Keratinocyte (primary cell): ENCODE results near the gene SYNE4. TPM values are rescaled to one million over a fixed set of nuclear protein-coding genes. Genes with fewer than 3 reads are reported as not detected.

Experiments used
- DNase-seq: peaks from one replicate; pipeline ENCODE4 v3.0.0-alpha.2; 2011; ENCODE audit warnings: low read depth, missing footprints, low spot score
- FAIRE-seq: peaks from 2 replicates; lab custom pipeline; 2011; peaks lifted over from hg19 to GRCh38; lab: Jason Lieb, UNC
- H2AFZ ChIP-seq: 2 replicates; pipeline ENCODE4 v1.6.0; 2012; ENCODE audit warnings: low read length, control low read depth, inconsistent platforms; ENCODE audit not compliant: control insufficient read depth
- H3K27ac ChIP-seq: 2 replicates; pipeline ENCODE4 v1.5.1; 2011; ENCODE audit warnings: low read length; ENCODE audit not compliant: control insufficient read depth, insufficient read depth
- H3K27me3 ChIP-seq: 3 replicates; pipeline ENCODE4 v1.6.0; 2011; ENCODE audit warnings: low read length; ENCODE audit not compliant: control insufficient read depth, insufficient read depth; ENCODE audit errors: extremely low read depth
- H3K36me3 ChIP-seq, 2 experiments: 2 replicates in 1 of 2; 3 replicates in 1 of 2; pipeline ENCODE4 v1.5.1; 2011; ENCODE audit warnings: low read length in 2 of 2, mild to moderate bottlenecking in 1 of 2; ENCODE audit not compliant: control insufficient read depth in 2 of 2, insufficient read depth in 2 of 2; ENCODE audit errors: extremely low read depth in 1 of 2
- H3K4me1 ChIP-seq: 3 replicates; pipeline ENCODE4 v1.5.1; 2011; ENCODE audit warnings: low read length; ENCODE audit not compliant: control insufficient read depth, insufficient read depth; ENCODE audit errors: extremely low read depth
- H3K4me2 ChIP-seq: 3 replicates; pipeline ENCODE4 v1.6.0; 2011; ENCODE audit warnings: low read depth, low read length; ENCODE audit not compliant: control insufficient read depth, insufficient read depth; ENCODE audit errors: extremely low read depth
- H3K4me3 ChIP-seq, 3 experiments: fragments of 200-600 bp in 1 of 3; sonication (generic) in 1 of 3; 2 replicates in 2 of 3; 3 replicates in 1 of 3; pipeline ENCODE4 v1.5.1; 2011 to 2016; ENCODE audit warnings: low read length in 3 of 3, mild to moderate bottlenecking in 3 of 3, control low read depth in 2 of 3, inconsistent platforms in 1 of 3, low read depth in 1 of 3, mixed read lengths in 1 of 3, mixed run types in 1 of 3, moderate library complexity in 1 of 3; ENCODE audit not compliant: control insufficient read depth in 2 of 3, insufficient read depth in 2 of 3; ENCODE audit errors: extremely low read depth in 1 of 3
- H3K79me2 ChIP-seq: 2 replicates; pipeline ENCODE4 v1.6.0; 2012; ENCODE audit warnings: low read length; ENCODE audit not compliant: control insufficient read depth, insufficient read depth
- H3K9ac ChIP-seq: 3 replicates; pipeline ENCODE4 v1.6.0; 2011; ENCODE audit warnings: low read length; ENCODE audit not compliant: control insufficient read depth, insufficient read depth; ENCODE audit errors: extremely low read depth
- H3K9me1 ChIP-seq: 3 replicates; pipeline ENCODE4 v1.6.0; 2011; ENCODE audit warnings: low read length; ENCODE audit not compliant: control insufficient read depth, insufficient read depth; ENCODE audit errors: extremely low read depth
- H3K9me3 ChIP-seq: 2 replicates; pipeline ENCODE4 v1.5.1; 2012; ENCODE audit warnings: low read depth, low read length; ENCODE audit not compliant: control insufficient read depth
- H4K20me1 ChIP-seq: 3 replicates; pipeline ENCODE4 v1.6.0; 2011; ENCODE audit warnings: low read length; ENCODE audit not compliant: control insufficient read depth, insufficient read depth; ENCODE audit errors: extremely low read depth
- EZH2 ChIP-seq: IDR thresholded peaks from one replicate; pipeline ENCODE4 v1.6.1; 2012; ENCODE audit warnings: inconsistent platforms, mild to moderate bottlenecking, low read length, moderate library complexity
- dilution Hi-C: fragments of 300-500 bp; cut with MboI; formaldehyde crosslinking; loops from one replicate; pipeline ENCODE4 v1.7.0; 2020; ENCODE audit warnings: low sequenced_read_pairs; ENCODE audit not compliant: extremely low pct_ligation_motif_present
- polyA plus RNA-seq, 5 experiments: library from polyadenylated mRNA; depleted of rRNA in 3 of 5; stranded (reverse) in 3 of 5; stranded (forward) in 1 of 5; unstranded in 1 of 5; fragments of >200 nt; gene quantifications; 1 replicate in 1 of 5; 2 replicates in 3 of 5; 3 replicates in 1 of 5; pipeline versions ENCODE4 v1.2.1 to v1.2.3, GENCODE V29; 2011 to 2012; ENCODE audit warnings: missing spikeins in 2 of 5, low read depth in 1 of 5, low replicate concordance in 1 of 5
- TF ChIP-seq, protein P1 (sequence below), 3 experiments: IDR thresholded peaks in 1 of 3; conservative IDR thresholded peaks in 1 of 3; optimal IDR thresholded peaks in 1 of 3; 2 replicates in 2 of 3; 3 replicates in 1 of 3; pipeline versions ENCODE3 to v1.5.1; 2011; ENCODE audit warnings: low read length in 3 of 3, mild to moderate bottlenecking in 3 of 3, moderate library complexity in 2 of 3, control low read depth in 1 of 3, inconsistent platforms in 1 of 3; ENCODE audit not compliant: insufficient read depth in 2 of 3; ENCODE audit errors: extremely low read depth in 1 of 3

SYNE4 gene
- polyA plus RNA-seq, 1 donor (not counting 4 experiments of a cell fraction or from before 2014, with no cell fraction given) = 0.28 TPM

DNA sequence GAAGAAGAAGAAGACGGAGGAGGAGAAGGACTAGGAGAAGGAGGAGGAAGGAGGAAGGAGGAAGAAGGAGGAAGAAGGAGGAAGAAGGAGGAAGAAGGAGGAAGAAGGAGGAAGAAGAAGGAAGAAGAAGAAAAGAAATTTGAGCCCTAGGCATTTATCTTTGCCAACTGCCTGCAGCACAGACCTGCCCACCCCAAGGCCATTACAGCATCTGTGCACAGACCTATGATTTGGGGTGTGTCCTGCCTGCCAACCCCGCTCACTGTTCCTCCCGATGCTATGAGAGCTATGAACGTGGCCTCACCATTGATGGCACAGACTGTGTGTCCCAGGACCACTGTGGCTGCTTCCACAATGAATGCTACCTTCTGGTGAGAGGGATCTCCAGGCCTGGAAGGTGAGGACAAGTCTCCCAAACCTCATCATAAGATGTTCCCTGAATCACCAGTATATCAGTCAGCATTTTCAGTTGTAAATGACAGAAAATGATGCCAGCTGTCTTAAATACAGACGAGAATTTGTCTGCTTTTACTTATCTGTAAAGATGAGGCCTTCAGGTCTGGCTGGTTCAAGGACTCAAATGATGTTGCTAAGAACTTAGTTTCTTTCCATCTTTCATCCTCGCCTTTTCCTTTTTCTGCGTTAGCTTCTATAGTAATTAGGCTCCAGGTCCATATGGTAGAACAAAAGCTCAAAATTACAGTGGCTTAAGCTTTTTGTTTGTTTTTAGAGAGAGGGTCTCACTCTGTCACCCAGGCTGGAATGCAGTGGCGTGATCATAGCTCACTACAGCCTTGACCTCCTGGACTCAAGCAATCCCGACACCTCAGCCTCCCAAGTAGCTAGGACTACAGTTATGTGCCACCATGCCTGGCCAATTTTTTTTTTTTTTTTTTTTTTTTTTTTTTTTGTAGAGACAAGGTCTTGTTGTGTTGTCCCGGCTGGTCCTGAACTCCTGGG lies 17.6 kb downstream of the SYNE4 start:
- H3K4me1 ChIP-seq = peaks cover 18% of the 10 kb centered on the region
- TF ChIP-seq, protein P1, sequence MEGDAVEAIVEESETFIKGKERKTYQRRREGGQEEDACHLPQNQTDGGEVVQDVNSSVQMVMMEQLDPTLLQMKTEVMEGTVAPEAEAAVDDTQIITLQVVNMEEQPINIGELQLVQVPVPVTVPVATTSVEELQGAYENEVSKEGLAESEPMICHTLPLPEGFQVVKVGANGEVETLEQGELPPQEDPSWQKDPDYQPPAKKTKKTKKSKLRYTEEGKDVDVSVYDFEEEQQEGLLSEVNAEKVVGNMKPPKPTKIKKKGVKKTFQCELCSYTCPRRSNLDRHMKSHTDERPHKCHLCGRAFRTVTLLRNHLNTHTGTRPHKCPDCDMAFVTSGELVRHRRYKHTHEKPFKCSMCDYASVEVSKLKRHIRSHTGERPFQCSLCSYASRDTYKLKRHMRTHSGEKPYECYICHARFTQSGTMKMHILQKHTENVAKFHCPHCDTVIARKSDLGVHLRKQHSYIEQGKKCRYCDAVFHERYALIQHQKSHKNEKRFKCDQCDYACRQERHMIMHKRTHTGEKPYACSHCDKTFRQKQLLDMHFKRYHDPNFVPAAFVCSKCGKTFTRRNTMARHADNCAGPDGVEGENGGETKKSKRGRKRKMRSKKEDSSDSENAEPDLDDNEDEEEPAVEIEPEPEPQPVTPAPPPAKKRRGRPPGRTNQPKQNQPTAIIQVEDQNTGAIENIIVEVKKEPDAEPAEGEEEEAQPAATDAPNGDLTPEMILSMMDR (optimal IDR thresholded peaks at IDR 0.05 in 1 of 3, IDR thresholded peaks at IDR 0.05 in 1 of 3, conservative IDR thresholded peaks at IDR 0.05 in 1 of 3; ENCODE audit: extremely low read depth in 1 of 3, insufficient read depth in 2 of 3, low read length in 3 of 3) = no peak
- no peak for TF ChIP-seq EZH2
- no peaks in the 10 kb centered on the region for H3K9me3 ChIP-seq
- no peak overlapping the region for H2AFZ ChIP-seq
- H3K4me3 ChIP-seq = no peak overlapping the region
- no peak overlapping the region for H3K27ac ChIP-seq
- H3K9me1 ChIP-seq = no peaks in the 10 kb centered on the region
- peaks cover 6% of the 10 kb centered on the region for H3K27me3 ChIP-seq
- no peaks in the 10 kb centered on the region for H4K20me1 ChIP-seq
- no peak for FAIRE-seq
- no peak for DNase-seq
- H3K4me2 ChIP-seq = no peak overlapping the region
- dilution Hi-C loops = no loop called here
- no peak overlapping the region for H3K9ac ChIP-seq
- H3K36me3 ChIP-seq = no peaks in the 10 kb centered on the region
- peaks cover 11% of the 10 kb centered on the region for H3K79me2 ChIP-seq

DNA sequence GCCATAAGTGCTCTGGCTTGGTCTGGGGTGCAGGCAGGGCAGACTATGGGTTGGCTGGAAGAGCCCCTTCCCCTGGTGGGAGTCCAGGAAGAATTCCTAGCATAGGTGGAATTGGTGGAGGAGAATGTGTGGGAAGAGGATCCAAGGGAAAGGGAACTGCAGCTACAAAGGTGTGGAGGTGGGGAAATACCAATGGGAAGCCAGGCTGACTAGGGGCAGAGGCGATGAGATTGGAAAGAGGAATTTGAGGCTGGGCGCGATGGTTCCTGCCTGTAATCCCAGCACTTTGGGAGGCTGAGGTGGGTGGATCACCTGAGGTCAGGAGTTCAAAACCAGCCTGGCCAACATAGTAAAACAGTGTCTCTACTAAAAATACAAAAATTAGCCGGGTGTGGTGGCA lies 18.5 kb downstream of the SYNE4 start:
- H2AFZ ChIP-seq = no peak overlapping the region
- H3K79me2 ChIP-seq = peaks cover 2% of the 10 kb centered on the region
- no peak overlapping the region for H3K27ac ChIP-seq
- no peaks in the 10 kb centered on the region for H3K36me3 ChIP-seq
- FAIRE-seq (no peak), DNase-seq (no peak)
- no peaks in the 10 kb centered on the region for H3K9me3 ChIP-seq
- peaks cover 8% of the 10 kb centered on the region for H3K27me3 ChIP-seq
- no peak overlapping the region for H3K4me2 ChIP-seq
- H4K20me1 ChIP-seq = no peaks in the 10 kb centered on the region
- H3K4me1 ChIP-seq = peaks cover 13% of the 10 kb centered on the region
- TF ChIP-seq EZH2 = no peak
- TF ChIP-seq, protein P1 (optimal IDR thresholded peaks at IDR 0.05 in 1 of 3, IDR thresholded peaks at IDR 0.05 in 1 of 3, conservative IDR thresholded peaks at IDR 0.05 in 1 of 3; ENCODE audit: extremely low read depth in 1 of 3, insufficient read depth in 2 of 3, low read length in 3 of 3) = no peak
- H3K9me1 ChIP-seq = no peaks in the 10 kb centered on the region
- no peak overlapping the region for H3K4me3 ChIP-seq
- H3K9ac ChIP-seq = no peak overlapping the region
- dilution Hi-C loops = no loop called here
